Kidney (tissue), 14 donors: ENCODE results near the gene MYO10. TPM values are rescaled to one million over a fixed set of nuclear protein-coding genes. Genes with fewer than 3 reads are reported as not detected.

Experiments used
- DNase-seq, 5 donors: peaks; one replicate each; pipeline ENCODE4 v3.0.0-alpha.2; 2013 to 2020
- FAIRE-seq: peaks from 2 replicates; lab custom pipeline; 2012; peaks lifted over from hg19 to GRCh38; lab: Jason Lieb, UNC
- H3K27ac ChIP-seq, 2 donors: one replicate each; pipeline ENCODE4 v1.7.0; 2013; ENCODE audit warnings: low read depth in 2 of 2, low read length in 2 of 2, inconsistent platforms in 1 of 2
- H3K27me3 ChIP-seq: one replicate; pipeline ENCODE4 v1.7.1; 2013; ENCODE audit warnings: low read length, inconsistent platforms; ENCODE audit not compliant: control insufficient read depth, insufficient read depth
- H3K36me3 ChIP-seq, 3 donors: one replicate each; pipeline versions ENCODE4 v1.7.0 to v1.7.1; 2013; ENCODE audit warnings: low read length in 3 of 3, control low read depth in 1 of 3, inconsistent platforms in 1 of 3; ENCODE audit not compliant: insufficient read depth in 3 of 3, control insufficient read depth in 2 of 3
- H3K4me1 ChIP-seq, 3 donors: one replicate each; pipeline versions ENCODE4 v1.7.0 to v1.7.1; 2013; ENCODE audit warnings: low read length in 3 of 3, inconsistent platforms in 1 of 3, low read depth in 1 of 3; ENCODE audit not compliant: control insufficient read depth in 2 of 3, insufficient read depth in 2 of 3
- H3K4me3 ChIP-seq, 3 donors: one replicate each; pipeline versions ENCODE4 v1.7.0 to v1.8.1; 2013; ENCODE audit warnings: low read length in 3 of 3, control low read depth in 1 of 3, inconsistent platforms in 1 of 3
- H3K9ac ChIP-seq, 3 donors: one replicate each; pipeline versions ENCODE4 v1.7.0 to v1.7.1; 2013; ENCODE audit warnings: low read length in 3 of 3, control low read depth in 1 of 3, inconsistent platforms in 1 of 3
- H3K9me3 ChIP-seq, 3 donors: one replicate each; pipeline versions ENCODE4 v1.7.0 to v1.7.1; 2013; ENCODE audit warnings: low read length in 3 of 3, control low read depth in 1 of 3, inconsistent platforms in 1 of 3; ENCODE audit not compliant: control insufficient read depth in 2 of 3, insufficient read depth in 1 of 3
- intact Hi-C: fragments of 100-400 bp; cut with DNase I; formaldehyde crosslinking; loops from one replicate; pipeline ENCODE4 v1.11.1; 2022
- polyA plus RNA-seq: library from polyadenylated mRNA; stranded (reverse); fragments of 350-450 nt; fragmentation: Illumina TruSeq; extraction: RNeasy Lipid Tissue Mini Kit (QIAGEN cat#74804); gene quantifications from one replicate; pipeline ENCODE4 v1.2.3, GENCODE V29; 2014; ENCODE audit warnings: low read depth, low replicate concordance; ENCODE audit not compliant: insufficient read depth
- total RNA-seq: library from RNA; stranded (reverse); fragmentation: NEBNext Ultra II Directional; extraction: Animal tissue kit (Norgen Biotek cat#: 25700); gene quantifications from one replicate; pipeline ENCODE4 v1.2.1, GENCODE V29; 2021
- TF ChIP-seq, protein P1 (sequence below): IDR thresholded peaks from 3 replicates; pipeline ENCODE4 v1.5.1; 2012; ENCODE audit warnings: mild to moderate bottlenecking, moderate library complexity, borderline replicate concordance; ENCODE audit not compliant: insufficient read depth; ENCODE audit errors: extremely low read depth
- donor health status: control.
- donor health status: control.
- donor health status: control.
- donor health status: control.
- donor health status: control.
- donor health status: DM: yes; HTN: yes; CAD: no.
- donor health status: Normal renal cell carcinoma (clear cell type).

The MYO10 gene
- total and polyA plus RNA-seq, 2 donors from 2014 or later: 7.6 to 52.4 TPM

DNA sequence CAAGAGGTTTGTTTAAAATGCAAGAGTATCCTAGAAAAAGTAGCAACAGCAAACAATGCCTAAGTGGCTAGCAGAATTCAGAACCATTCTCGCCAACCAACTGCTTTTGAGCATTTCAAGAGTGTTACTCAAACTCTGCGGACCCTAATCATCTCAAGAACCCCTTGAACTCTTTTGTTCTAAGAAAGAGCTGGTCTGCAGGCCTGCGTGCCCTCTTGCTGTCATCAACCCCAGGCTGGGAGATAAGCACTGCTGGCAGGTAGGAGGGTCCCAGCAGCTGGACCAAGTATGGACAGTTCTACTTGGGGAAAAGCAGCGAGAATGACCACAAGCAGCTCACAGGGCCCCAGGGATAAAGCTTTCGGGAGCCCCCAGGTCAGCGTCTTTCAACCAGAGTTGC, 38.3 kb downstream of the MYO10 start:
- Histone ChIP-seq H3K9ac (no peak overlapping the region), H3K27ac (no peak overlapping the region), H3K9me3 (no peaks in the 10 kb centered on the region), H3K27me3 (no peaks in the 10 kb centered on the region), H3K36me3 (no peaks in the 10 kb centered on the region), H3K4me3 (no peak overlapping the region), H3K4me1 (peaks cover 0 to 18% (median 14%) of the 10 kb centered on the region in 3 donors)
- intact Hi-C loops: no loop called here
- TF ChIP-seq, protein P1, sequence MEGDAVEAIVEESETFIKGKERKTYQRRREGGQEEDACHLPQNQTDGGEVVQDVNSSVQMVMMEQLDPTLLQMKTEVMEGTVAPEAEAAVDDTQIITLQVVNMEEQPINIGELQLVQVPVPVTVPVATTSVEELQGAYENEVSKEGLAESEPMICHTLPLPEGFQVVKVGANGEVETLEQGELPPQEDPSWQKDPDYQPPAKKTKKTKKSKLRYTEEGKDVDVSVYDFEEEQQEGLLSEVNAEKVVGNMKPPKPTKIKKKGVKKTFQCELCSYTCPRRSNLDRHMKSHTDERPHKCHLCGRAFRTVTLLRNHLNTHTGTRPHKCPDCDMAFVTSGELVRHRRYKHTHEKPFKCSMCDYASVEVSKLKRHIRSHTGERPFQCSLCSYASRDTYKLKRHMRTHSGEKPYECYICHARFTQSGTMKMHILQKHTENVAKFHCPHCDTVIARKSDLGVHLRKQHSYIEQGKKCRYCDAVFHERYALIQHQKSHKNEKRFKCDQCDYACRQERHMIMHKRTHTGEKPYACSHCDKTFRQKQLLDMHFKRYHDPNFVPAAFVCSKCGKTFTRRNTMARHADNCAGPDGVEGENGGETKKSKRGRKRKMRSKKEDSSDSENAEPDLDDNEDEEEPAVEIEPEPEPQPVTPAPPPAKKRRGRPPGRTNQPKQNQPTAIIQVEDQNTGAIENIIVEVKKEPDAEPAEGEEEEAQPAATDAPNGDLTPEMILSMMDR: no peak
- DNase-seq (peak in 1 of 5 donors; percentile 24), FAIRE-seq (no peak)

DNA sequence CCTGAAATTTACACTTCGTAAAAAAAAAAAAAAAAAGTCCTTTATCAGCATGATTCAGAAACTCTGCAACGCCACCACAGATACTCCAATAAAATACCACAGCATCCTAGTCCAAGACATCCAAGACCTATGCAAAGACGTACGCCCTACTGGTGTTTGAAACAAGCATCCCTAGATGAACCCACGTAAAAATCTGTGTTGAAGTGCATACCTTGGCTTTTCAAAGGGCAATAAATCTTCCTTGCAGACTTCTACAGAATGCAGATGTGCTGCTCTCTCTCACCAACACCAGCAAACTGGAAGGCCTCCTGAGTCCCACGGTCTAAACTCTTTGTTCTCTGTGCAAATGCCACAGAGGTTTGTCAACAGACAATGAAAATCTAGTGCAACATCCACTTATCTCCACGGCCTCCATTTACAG, 38.8 kb downstream of the MYO10 start:
- intact Hi-C loops: no loop called here
- TF ChIP-seq, protein P1: no peak
- H3K9ac ChIP-seq: no peak overlapping the region
- peak in 2 of 5 donors; percentile 53 to 63 for DNase-seq
- no peaks in the 10 kb centered on the region for H3K27me3 ChIP-seq
- H3K27ac ChIP-seq: no peak overlapping the region
- no peaks in the 10 kb centered on the region for H3K36me3 ChIP-seq
- H3K9me3 ChIP-seq: no peaks in the 10 kb centered on the region
- FAIRE-seq: no peak
- peaks cover 0 to 18% (median 14%) of the 10 kb centered on the region in 3 donors for H3K4me1 ChIP-seq
- no peak overlapping the region for H3K4me3 ChIP-seq

DNA sequence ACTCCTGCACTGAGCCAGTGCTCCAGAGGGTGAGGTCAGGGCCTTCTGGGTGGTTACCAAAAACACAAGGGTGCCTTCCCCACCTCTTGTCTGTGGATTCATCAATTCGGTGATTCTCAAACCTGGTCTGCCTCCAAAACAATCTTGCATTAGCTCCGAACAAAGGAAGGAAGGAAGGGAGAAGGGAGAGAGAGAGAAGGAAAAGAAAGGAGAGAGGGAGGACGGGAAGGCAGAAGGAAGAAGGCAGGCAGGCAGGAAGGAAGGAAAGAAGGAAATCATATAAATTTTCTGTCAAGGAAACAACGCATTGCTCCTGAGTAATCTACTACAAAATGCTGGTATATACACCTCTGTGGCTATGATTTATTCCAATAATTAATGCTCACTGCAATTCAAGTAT, 39.3 kb downstream of the MYO10 start:
- Histone ChIP-seq H3K4me3 (no peak overlapping the region), H3K4me1 (peaks cover 0 to 18% (median 14%) of the 10 kb centered on the region in 3 donors), H3K36me3 (no peaks in the 10 kb centered on the region), H3K9ac (no peak overlapping the region), H3K27me3 (no peaks in the 10 kb centered on the region), H3K9me3 (no peaks in the 10 kb centered on the region), H3K27ac (no peak overlapping the region)
- FAIRE-seq (no peak), DNase-seq (no peak)
- intact Hi-C loops: no loop called here
- TF ChIP-seq, protein P1: no peak
